HepG2 (cell line): ENCODE results near the gene EPHA2. TPM values are rescaled to one million over a fixed set of nuclear protein-coding genes. Genes with fewer than 3 reads are reported as not detected.

ENCODE experiments used
- DMAP1 ChIP-seq: IDR thresholded peaks from 2 replicates; pipeline ENCODE4 v1.6.1; 2016
- ESRRA ChIP-seq: sonication (generic); formaldehyde crosslinking; IDR thresholded peaks from 2 replicates; pipeline ENCODE4 v1.5.1; 2020; ENCODE audit warnings: mild to moderate bottlenecking, low read depth, missing genetic modification reagents
- FLYWCH1 ChIP-seq: sonication (generic); formaldehyde crosslinking; IDR thresholded peaks from 2 replicates; pipeline ENCODE4 v1.8.1; 2023; ENCODE audit warnings: mild to moderate bottlenecking, missing genetic modification reagents
- GABPB1 ChIP-seq: IDR thresholded peaks from 2 replicates; pipeline ENCODE4 v1.6.1; 2016; ENCODE audit warnings: mild to moderate bottlenecking, missing genetic modification reagents, moderate library complexity, missing compliant biosample characterization
- GFI1 ChIP-seq: sonication (generic); formaldehyde crosslinking; IDR thresholded peaks from 2 replicates; pipeline ENCODE4 v1.5.0; 2020; ENCODE audit warnings: missing genetic modification reagents, mild to moderate bottlenecking, borderline replicate concordance
- IKZF4 ChIP-seq: sonication (generic); formaldehyde crosslinking; IDR thresholded peaks from 2 replicates; pipeline ENCODE4 v1.5.1; 2020; ENCODE audit warnings: borderline replicate concordance, mild to moderate bottlenecking, low read depth, missing genetic modification reagents; ENCODE audit errors: not compliant biosample characterization
- MBD4 ChIP-seq: IDR thresholded peaks from 2 replicates; pipeline ENCODE4 v1.6.1; 2012; ENCODE audit warnings: low read length, inconsistent platforms, borderline replicate concordance
- MEIS1 ChIP-seq: sonication (generic); formaldehyde crosslinking; IDR thresholded peaks from 2 replicates; pipeline ENCODE4 v1.9.0; 2021; ENCODE audit warnings: mild to moderate bottlenecking, missing genetic modification reagents, moderate library complexity, borderline replicate concordance
- MIXL1 ChIP-seq: IDR thresholded peaks from 2 replicates; pipeline ENCODE4 v1.6.1; 2016
- RAD21 ChIP-seq: fragments of 450-650 bp; formaldehyde crosslinking; IDR thresholded peaks from 2 replicates; pipeline ENCODE4 v1.5.0; 2020; ENCODE audit warnings: mild to moderate bottlenecking
- U2AF1 ChIP-seq: fragments of 200-400 bp; formaldehyde crosslinking; optimal IDR thresholded peaks from 2 replicates; pipeline ENCODE3; 2017; ENCODE audit warnings: mild to moderate bottlenecking, low read depth, low read length
- ZKSCAN5 ChIP-seq: sonication (generic); formaldehyde crosslinking; IDR thresholded peaks from 2 replicates; pipeline ENCODE4 v1.5.1; 2020; ENCODE audit warnings: mild to moderate bottlenecking, missing genetic modification reagents
- ZMYM2 ChIP-seq: sonication (generic); formaldehyde crosslinking; IDR thresholded peaks from 2 replicates; pipeline ENCODE4 v1.8.0; 2022; ENCODE audit warnings: mild to moderate bottlenecking, missing genetic modification reagents
- ZNF234 ChIP-seq: sonication (generic); formaldehyde crosslinking; conservative IDR thresholded peaks from 2 replicates; pipeline ENCODE4 v1.5.1; 2020; ENCODE audit warnings: mild to moderate bottlenecking, missing genetic modification reagents
- ZNF570 ChIP-seq: sonication (generic); formaldehyde crosslinking; IDR thresholded peaks from 2 replicates; pipeline ENCODE4 v1.4.0; 2020; ENCODE audit warnings: mild to moderate bottlenecking, missing genetic modification reagents, borderline replicate concordance
- ZNF670 ChIP-seq: sonication (generic); formaldehyde crosslinking; IDR thresholded peaks from 2 replicates; pipeline ENCODE4 v1.8.0; 2022; ENCODE audit warnings: mild to moderate bottlenecking, missing genetic modification reagents, borderline replicate concordance
- ZNF710 ChIP-seq: sonication (generic); formaldehyde crosslinking; IDR thresholded peaks from 2 replicates; pipeline ENCODE4 v1.5.0; 2020; ENCODE audit warnings: mild to moderate bottlenecking, missing genetic modification reagents, borderline replicate concordance
- ZNF737 ChIP-seq: sonication (generic); formaldehyde crosslinking; IDR thresholded peaks from 2 replicates; pipeline ENCODE4 v1.5.0; 2020; ENCODE audit warnings: missing genetic modification reagents, mild to moderate bottlenecking, borderline replicate concordance
- ZNF878 ChIP-seq: sonication (generic); formaldehyde crosslinking; IDR thresholded peaks from 2 replicates; pipeline ENCODE4 v1.8.1; 2023; ENCODE audit warnings: mild to moderate bottlenecking, missing genetic modification reagents, moderate library complexity
- ZNF879 ChIP-seq: sonication (generic); formaldehyde crosslinking; IDR thresholded peaks from 2 replicates; pipeline ENCODE4 v1.8.1; 2023; ENCODE audit warnings: missing genetic modification reagents
- ZSCAN9 ChIP-seq: IDR thresholded peaks from 2 replicates; pipeline ENCODE4 v1.6.1; 2016; ENCODE audit warnings: borderline replicate concordance
- polyA plus RNA-seq, 8 experiments: library from polyadenylated mRNA; depleted of rRNA in 3 of 8; stranded (reverse) in 7 of 8; unstranded in 1 of 8; fragments of >200 nt; fragmentation: Illumina TruSeq in 4 of 8; extraction: Trizol in 4 of 8; gene quantifications; 2 replicates each; pipeline versions ENCODE4 v1.2.1 to v1.2.3, GENCODE V29; 2011 to 2016; ENCODE audit warnings: low read depth in 4 of 8, missing spikeins in 1 of 8, mixed read lengths in 1 of 8; ENCODE audit not compliant: insufficient read depth in 1 of 8
- total RNA-seq, 5 experiments: library from RNA; depleted of rRNA; stranded (reverse); fragments of >200 nt; fragmentation: Illumina TruSeq; extraction: Trizol; gene quantifications; 2 replicates each; pipeline ENCODE4 v1.2.3, GENCODE V29; 2016; ENCODE audit warnings: low read depth in 1 of 5
- TF ChIP-seq, protein P1 (sequence below): sonication (generic); formaldehyde crosslinking; IDR thresholded peaks from 2 replicates; pipeline ENCODE4 v1.5.0; 2020; ENCODE audit warnings: missing genetic modification reagents
- TF ChIP-seq, protein P2 (sequence below): sonication (generic); formaldehyde crosslinking; conservative IDR thresholded peaks from 2 replicates; pipeline ENCODE4 v1.8.0; 2022; ENCODE audit warnings: low read depth, missing genetic modification reagents
- TF ChIP-seq, protein P3 (sequence below): sonication (generic); formaldehyde crosslinking; IDR thresholded peaks from 2 replicates; pipeline ENCODE4 v1.8.0; 2022; ENCODE audit warnings: mild to moderate bottlenecking, missing genetic modification reagents, moderate library complexity

Gene EPHA2
- total and polyA plus RNA-seq, 2 of the 13 experiments (the other 11 are each of a cell fraction or from before 2014, with no cell fraction given): 33.6 to 53.6 TPM

DNA sequence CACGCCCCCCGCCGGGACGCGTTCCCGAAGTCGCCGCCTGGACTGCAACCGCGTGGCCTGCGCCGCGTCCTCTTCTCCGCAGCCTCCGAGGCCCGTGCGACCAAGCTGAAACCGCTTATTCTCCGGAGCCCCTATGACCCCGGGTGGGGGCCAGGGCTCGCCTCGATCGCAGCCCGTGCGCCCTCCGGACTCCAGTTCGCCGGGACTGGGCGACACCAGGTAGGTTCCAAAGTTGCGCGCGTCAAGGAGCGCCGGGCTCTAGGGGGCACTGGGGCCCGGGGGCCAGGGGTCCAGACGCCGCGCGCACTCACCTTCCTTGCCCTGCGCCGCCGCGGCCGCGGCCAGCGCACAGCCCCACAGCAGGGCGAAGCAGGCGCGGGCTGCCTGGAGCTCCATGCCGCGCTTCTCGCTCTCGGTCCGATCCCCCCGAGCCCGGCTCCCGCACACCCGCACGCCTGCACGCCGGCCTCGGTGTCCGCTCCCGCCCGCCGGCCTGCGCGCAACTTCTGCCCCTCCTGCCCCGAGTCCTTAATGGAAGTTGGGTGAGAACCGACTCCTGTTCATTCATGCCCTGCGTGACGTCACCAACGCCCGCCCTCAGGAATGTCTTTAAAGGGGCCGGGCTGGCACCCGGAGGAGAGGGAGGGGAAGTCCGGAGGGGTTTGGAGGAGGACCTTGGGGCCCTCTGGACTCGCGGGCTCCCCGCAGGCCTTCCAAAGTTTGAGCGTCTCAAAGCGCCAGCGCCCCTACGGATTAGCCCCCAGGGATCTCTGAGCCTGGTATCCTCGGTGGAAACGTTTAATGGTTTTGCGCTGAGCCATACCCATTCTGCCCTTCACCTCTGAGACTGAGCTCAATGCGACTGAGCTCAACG, at the start of gene EPHA2 (continued):
- TF ChIP-seq, protein P1, sequence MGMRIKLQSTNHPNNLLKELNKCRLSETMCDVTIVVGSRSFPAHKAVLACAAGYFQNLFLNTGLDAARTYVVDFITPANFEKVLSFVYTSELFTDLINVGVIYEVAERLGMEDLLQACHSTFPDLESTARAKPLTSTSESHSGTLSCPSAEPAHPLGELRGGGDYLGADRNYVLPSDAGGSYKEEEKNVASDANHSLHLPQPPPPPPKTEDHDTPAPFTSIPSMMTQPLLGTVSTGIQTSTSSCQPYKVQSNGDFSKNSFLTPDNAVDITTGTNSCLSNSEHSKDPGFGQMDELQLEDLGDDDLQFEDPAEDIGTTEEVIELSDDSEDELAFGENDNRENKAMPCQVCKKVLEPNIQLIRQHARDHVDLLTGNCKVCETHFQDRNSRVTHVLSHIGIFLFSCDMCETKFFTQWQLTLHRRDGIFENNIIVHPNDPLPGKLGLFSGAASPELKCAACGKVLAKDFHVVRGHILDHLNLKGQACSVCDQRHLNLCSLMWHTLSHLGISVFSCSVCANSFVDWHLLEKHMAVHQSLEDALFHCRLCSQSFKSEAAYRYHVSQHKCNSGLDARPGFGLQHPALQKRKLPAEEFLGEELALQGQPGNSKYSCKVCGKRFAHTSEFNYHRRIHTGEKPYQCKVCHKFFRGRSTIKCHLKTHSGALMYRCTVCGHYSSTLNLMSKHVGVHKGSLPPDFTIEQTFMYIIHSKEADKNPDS: peak; percentile 31; the same call in 1 of the 2 replicates
- peak; percentile 59 for TF ChIP-seq GABPB1
- no peak for TF ChIP-seq DMAP1 (CRISPR knock-in tag)
- no peak for TF ChIP-seq RAD21 (CRISPR knock-in tag)
- no peak; the same call in 1 of the 2 replicates for TF ChIP-seq ZSCAN9
- TF ChIP-seq, protein P2, sequence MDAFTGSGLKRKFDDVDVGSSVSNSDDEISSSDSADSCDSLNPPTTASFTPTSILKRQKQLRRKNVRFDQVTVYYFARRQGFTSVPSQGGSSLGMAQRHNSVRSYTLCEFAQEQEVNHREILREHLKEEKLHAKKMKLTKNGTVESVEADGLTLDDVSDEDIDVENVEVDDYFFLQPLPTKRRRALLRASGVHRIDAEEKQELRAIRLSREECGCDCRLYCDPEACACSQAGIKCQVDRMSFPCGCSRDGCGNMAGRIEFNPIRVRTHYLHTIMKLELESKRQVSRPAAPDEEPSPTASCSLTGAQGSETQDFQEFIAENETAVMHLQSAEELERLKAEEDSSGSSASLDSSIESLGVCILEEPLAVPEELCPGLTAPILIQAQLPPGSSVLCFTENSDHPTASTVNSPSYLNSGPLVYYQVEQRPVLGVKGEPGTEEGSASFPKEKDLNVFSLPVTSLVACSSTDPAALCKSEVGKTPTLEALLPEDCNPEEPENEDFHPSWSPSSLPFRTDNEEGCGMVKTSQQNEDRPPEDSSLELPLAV (CRISPR knock-in tag): no peak
- no peak; the same call in 1 of the 2 replicates for TF ChIP-seq ZNF879 (CRISPR knock-in tag)
- no peak for TF ChIP-seq ZNF234 (CRISPR knock-in tag)
- 0 out of 2 replicates have a peak, but pooled peaks have one; percentile 20 for TF ChIP-seq ZNF710 (CRISPR knock-in tag)
- TF ChIP-seq ESRRA (CRISPR knock-in tag): no peak
- no peak for TF ChIP-seq ZKSCAN5 (CRISPR knock-in tag)
- no peak; the same call in 1 of the 2 replicates for TF ChIP-seq ZNF878 (CRISPR knock-in tag)
- TF ChIP-seq ZMYM2 (CRISPR knock-in tag): no peak
- TF ChIP-seq MIXL1: peak; percentile 58; the same call in 1 of the 2 replicates
- TF ChIP-seq IKZF4 (CRISPR knock-in tag): no peak
- TF ChIP-seq ZNF570 (CRISPR knock-in tag): no peak
- TF ChIP-seq ZNF670 (CRISPR knock-in tag): no peak
- no peak for TF ChIP-seq MBD4
- no peak for TF ChIP-seq FLYWCH1 (CRISPR knock-in tag)
- TF ChIP-seq U2AF1: no peak
- no peak for TF ChIP-seq GFI1 (CRISPR knock-in tag)
- no peak for TF ChIP-seq ZNF737 (CRISPR knock-in tag)
- no peak for TF ChIP-seq MEIS1
- TF ChIP-seq, protein P3, sequence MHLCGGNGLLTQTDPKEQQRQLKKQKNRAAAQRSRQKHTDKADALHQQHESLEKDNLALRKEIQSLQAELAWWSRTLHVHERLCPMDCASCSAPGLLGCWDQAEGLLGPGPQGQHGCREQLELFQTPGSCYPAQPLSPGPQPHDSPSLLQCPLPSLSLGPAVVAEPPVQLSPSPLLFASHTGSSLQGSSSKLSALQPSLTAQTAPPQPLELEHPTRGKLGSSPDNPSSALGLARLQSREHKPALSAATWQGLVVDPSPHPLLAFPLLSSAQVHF (CRISPR knock-in tag): no peak
